Measurements from ENCODE around the gene HOMER3. TPM values are rescaled to one million over a fixed set of nuclear protein-coding genes. Genes with fewer than 3 reads are reported as not detected.

The HOMER3 gene
- total and polyA plus RNA-seq, 9 donors, result 7.8 to 29.2 (median 18.6) TPM

- H3K27me3 ChIP-seq, result no peaks in the 10 kb centered on the region
- no peak overlapping the region for H3K4me3 ChIP-seq
- H3K9me3 ChIP-seq, result no peaks in the 10 kb centered on the region
- intact Hi-C loops (cut with DNase I), result loop anchor here in 1 of 4 donors (10.0 kb wide), 1 partner anchor 82 kb away; no protein-coding TSS in a partner anchor
- H3K27ac ChIP-seq, result no peak overlapping the region
- H3K4me1 ChIP-seq (ENCODE audit: insufficient read depth), result no peaks in the 10 kb centered on the region
- TF ChIP-seq EP300 (IDR thresholded peaks at IDR 0.05), result no peak
- no peak for TF ChIP-seq POLR2A (IDR thresholded peaks at IDR 0.05)
- no peak for TF ChIP-seq CTCF (IDR thresholded peaks at IDR 0.05)
- no peaks in the 10 kb centered on the region for H3K36me3 ChIP-seq
- 54 to 73% (median 60%) methylated on average over 14 of the region's 14 CpGs for WGBS, 3 donors
- no peak for DNase-seq
These were observed 5.9 kb upstream of the HOMER3 start for GRCh38 chr19:18946918-18947317.

GRCh38 chr19:18946335-18946734 lies 5.3 kb upstream of the HOMER3 start:
- Histone ChIP-seq H3K4me3 (no peak overlapping the region), H3K27me3 (no peaks in the 10 kb centered on the region), H3K36me3 (no peaks in the 10 kb centered on the region), H3K27ac (no peak overlapping the region), H3K9me3 (no peaks in the 10 kb centered on the region), H3K4me1 (ENCODE audit: insufficient read depth) (no peaks in the 10 kb centered on the region)
- intact Hi-C loops (cut with DNase I), result loop anchor here in 1 of 4 donors (10.0 kb wide), 1 partner anchor 82 kb away; no protein-coding TSS in a partner anchor
- DNase-seq, result no peak
- no peak for TF ChIP-seq POLR2A (IDR thresholded peaks at IDR 0.05)
- TF ChIP-seq CTCF (IDR thresholded peaks at IDR 0.05), result no peak
- no peak for TF ChIP-seq EP300 (IDR thresholded peaks at IDR 0.05)

DNA sequence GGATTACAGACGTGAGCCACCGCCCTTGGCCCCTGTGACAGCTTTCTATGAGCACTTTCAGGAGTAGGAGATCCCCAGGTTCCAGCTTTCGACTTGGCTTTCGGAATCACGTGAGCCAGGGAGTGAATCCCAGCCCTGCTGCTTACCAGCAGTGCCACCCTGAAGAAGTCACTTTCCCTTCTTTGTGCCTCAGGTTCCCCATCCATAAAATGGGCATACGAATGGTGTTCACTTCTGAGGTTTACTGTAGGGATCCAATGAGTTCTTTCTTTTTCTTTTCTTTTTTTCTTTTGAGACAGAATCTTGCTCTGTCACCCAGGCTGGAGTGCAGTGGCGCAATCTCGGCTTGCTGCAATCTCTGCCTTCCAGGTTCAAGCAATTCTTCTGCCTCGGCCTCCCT lies 4.3 kb upstream of the HOMER3 start:
- 86 to 91% (median 88%) methylated on average over 9 of the region's 9 CpGs for WGBS, 3 donors
- no peak overlapping the region for H3K27ac ChIP-seq
- DNase-seq, result no peak
- TF ChIP-seq CTCF (IDR thresholded peaks at IDR 0.05) (no peak), EP300 (IDR thresholded peaks at IDR 0.05) (no peak), POLR2A (IDR thresholded peaks at IDR 0.05) (no peak)
- no peaks in the 10 kb centered on the region for H3K36me3 ChIP-seq
- intact Hi-C loops (cut with DNase I), result loop anchor here in 1 of 4 donors (10.0 kb wide), 1 partner anchor 80 kb away; no protein-coding TSS in a partner anchor
- H3K9me3 ChIP-seq, result no peaks in the 10 kb centered on the region
- H3K4me3 ChIP-seq, result no peak overlapping the region
- no peaks in the 10 kb centered on the region for H3K27me3 ChIP-seq
- H3K4me1 ChIP-seq (ENCODE audit: insufficient read depth), result no peaks in the 10 kb centered on the region

DNA sequence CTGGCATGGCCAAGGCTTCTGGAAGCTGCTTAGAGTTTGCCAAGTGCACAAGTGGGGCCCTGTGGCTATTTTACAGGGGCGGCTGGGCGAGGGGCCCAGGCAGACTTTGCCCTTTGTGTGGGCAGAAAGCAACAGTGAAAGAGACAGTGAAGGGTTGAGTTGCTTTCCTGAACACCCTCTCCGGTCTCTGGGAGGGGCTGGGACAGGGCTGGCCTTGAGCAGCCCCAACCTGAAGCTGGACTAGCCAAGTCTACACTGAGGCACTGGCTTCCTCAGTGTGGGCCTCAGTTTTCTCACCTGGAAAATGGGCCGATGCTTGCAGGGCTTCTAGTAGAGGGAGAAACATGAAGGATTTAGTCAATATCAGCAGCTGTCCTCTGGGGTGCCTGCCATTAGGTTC lies 2.4 kb upstream of the HOMER3 start:
- no peak for DNase-seq
- WGBS, 3 donors, result 75 to 77% (median 77%) methylated on average over 4 of the region's 4 CpGs
- Histone ChIP-seq H3K27ac (no peak overlapping the region), H3K4me1 (ENCODE audit: insufficient read depth) (no peaks in the 10 kb centered on the region), H3K36me3 (no peaks in the 10 kb centered on the region), H3K9me3 (no peaks in the 10 kb centered on the region), H3K27me3 (no peaks in the 10 kb centered on the region), H3K4me3 (no peak overlapping the region)
- intact Hi-C loops (cut with DNase I), result loop anchor here in 1 of 4 donors (10.0 kb wide), 1 partner anchor 79 kb away; no protein-coding TSS in a partner anchor
- TF ChIP-seq POLR2A (IDR thresholded peaks at IDR 0.05) (no peak), EP300 (IDR thresholded peaks at IDR 0.05) (no peak), CTCF (IDR thresholded peaks at IDR 0.05) (no peak)

All from ovary (tissue), 9 donors.